HPDE6-E6E7 (cell line): ENCODE data around the gene PIEZO2.
"Not testable (repeated sequence)": the region's sequence is repeated elsewhere in the genome, so short reads cannot be mapped to it uniquely, and the experiment has no call there.

Source experiments
- DNase-seq: peaks from one replicate; pipeline ENCODE4 v3.0.0; 2011; ENCODE audit warnings: missing footprints; ENCODE audit errors: extremely low spot score

PIEZO2 gene

GRCh38 chr18:11150271-11150615, 874 bp upstream of the PIEZO2 start:
- DNase-seq = no peak

GRCh38 chr18:11148680-11149440, 509 bp downstream of the PIEZO2 start:
- DNase-seq = no peak

GRCh38 chr18:11147962-11148679, 1.2 kb downstream of the PIEZO2 start:
- DNase-seq = no peak

- DNase-seq = no peak
Measured at GRCh38 chr18:11147371-11147951, 1.9 kb downstream of the PIEZO2 start.

- no peak for DNase-seq
Measured at GRCh38 chr18:11146947-11147345, 2.4 kb downstream of the PIEZO2 start.

- DNase-seq = no peak
Measured at GRCh38 chr18:11146238-11146946, 3.0 kb downstream of the PIEZO2 start.

GRCh38 chr18:11145413-11146191, 3.8 kb downstream of the PIEZO2 start:
- no peak for DNase-seq

GRCh38 chr18:11137400-11137799, 12.0 kb downstream of the PIEZO2 start:
- no peak for DNase-seq

GRCh38 chr18:11136241-11136640, 13.1 kb downstream of the PIEZO2 start:
- no peak for DNase-seq

GRCh38 chr18:11134940-11135339, 14.4 kb downstream of the PIEZO2 start:
- no peak for DNase-seq

GRCh38 chr18:11129059-11129458, 20.3 kb downstream of the PIEZO2 start:
- DNase-seq = not testable (repeated sequence)

- DNase-seq = no peak
Measured at GRCh38 chr18:11125492-11126315, 23.7 kb downstream of the PIEZO2 start.

GRCh38 chr18:11124054-11124453, 25.3 kb downstream of the PIEZO2 start:
- DNase-seq = no peak

GRCh38 chr18:11121443-11121849, 27.9 kb downstream of the PIEZO2 start:
- no peak for DNase-seq

GRCh38 chr18:11119959-11120587, 29.3 kb downstream of the PIEZO2 start:
- DNase-seq = no peak

- no peak for DNase-seq
Measured at GRCh38 chr18:11119550-11119949, 29.8 kb downstream of the PIEZO2 start.

- no peak for DNase-seq
Measured at GRCh38 chr18:11118051-11118766, 31.2 kb downstream of the PIEZO2 start.

GRCh38 chr18:11115276-11115675, 34.1 kb downstream of the PIEZO2 start:
- DNase-seq = no peak

GRCh38 chr18:11114653-11115052, 34.7 kb downstream of the PIEZO2 start:
- no peak for DNase-seq

GRCh38 chr18:11113937-11114336, 35.4 kb downstream of the PIEZO2 start:
- DNase-seq = no peak
